ENCODE data around the gene CA12. TPM values are rescaled to one million over a fixed set of nuclear protein-coding genes. Genes with fewer than 3 reads are reported as not detected.

Gene CA12
- total RNA-seq, 4 donors from 2014 or later: 22.1 to 79.6 (median 37.0) TPM

DNA sequence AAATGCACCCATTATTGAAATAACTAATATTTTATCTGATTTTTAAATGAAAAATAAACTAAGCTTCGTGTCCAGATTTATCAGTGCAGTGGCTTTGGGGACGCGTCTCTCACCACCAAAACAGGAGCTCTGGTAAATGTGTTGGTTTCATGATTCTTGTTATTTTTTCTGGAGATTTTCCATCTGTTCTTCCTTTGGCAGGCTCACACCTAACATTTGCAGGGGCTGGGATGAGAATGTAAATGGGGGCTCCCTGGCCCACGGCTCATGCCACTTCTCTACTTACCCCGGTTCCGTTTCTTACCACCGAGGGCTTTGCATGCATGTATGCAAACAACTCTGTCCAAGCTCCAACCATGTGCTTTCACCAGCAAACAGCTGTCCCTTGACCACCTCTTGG is 30.9 kb upstream of the CA12 start:
- TF ChIP-seq, protein P1, sequence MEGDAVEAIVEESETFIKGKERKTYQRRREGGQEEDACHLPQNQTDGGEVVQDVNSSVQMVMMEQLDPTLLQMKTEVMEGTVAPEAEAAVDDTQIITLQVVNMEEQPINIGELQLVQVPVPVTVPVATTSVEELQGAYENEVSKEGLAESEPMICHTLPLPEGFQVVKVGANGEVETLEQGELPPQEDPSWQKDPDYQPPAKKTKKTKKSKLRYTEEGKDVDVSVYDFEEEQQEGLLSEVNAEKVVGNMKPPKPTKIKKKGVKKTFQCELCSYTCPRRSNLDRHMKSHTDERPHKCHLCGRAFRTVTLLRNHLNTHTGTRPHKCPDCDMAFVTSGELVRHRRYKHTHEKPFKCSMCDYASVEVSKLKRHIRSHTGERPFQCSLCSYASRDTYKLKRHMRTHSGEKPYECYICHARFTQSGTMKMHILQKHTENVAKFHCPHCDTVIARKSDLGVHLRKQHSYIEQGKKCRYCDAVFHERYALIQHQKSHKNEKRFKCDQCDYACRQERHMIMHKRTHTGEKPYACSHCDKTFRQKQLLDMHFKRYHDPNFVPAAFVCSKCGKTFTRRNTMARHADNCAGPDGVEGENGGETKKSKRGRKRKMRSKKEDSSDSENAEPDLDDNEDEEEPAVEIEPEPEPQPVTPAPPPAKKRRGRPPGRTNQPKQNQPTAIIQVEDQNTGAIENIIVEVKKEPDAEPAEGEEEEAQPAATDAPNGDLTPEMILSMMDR (IDR thresholded peaks at IDR 0.05): no peak
- no peak for TF ChIP-seq POLR2A (IDR thresholded peaks at IDR 0.05)
- no peak for DNase-seq
- no peaks in the 10 kb centered on the region for H3K36me3 ChIP-seq
- no peak overlapping the region for H3K4me3 ChIP-seq
- no peaks in the 10 kb centered on the region for H3K4me1 ChIP-seq
- H3K9me3 ChIP-seq: no peaks in the 10 kb centered on the region
- H3K27ac ChIP-seq: no peak overlapping the region
- H3K27me3 ChIP-seq: no peaks in the 10 kb centered on the region

DNA sequence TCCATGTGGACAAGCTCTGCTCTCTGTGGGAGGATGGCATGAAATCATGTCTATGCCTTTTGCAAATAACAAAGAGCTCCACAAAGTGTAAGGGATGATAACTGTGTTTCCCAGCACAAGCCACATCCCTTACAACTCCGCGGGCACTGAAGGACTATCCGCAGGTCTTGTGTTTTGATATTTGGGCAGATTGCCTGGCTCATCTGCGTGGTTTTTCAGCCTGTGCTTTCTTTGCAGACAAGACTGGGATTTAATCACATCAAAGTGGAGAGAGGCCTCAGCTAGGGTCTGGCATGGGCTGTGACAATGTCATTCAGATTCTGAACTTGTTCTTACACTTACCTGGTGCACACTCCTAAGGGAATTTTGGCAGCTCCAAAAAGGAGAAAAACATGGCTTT is 30.2 kb upstream of the CA12 start:
- Histone ChIP-seq H3K9me3 (no peaks in the 10 kb centered on the region), H3K36me3 (no peaks in the 10 kb centered on the region), H3K4me1 (no peaks in the 10 kb centered on the region), H3K4me3 (no peak overlapping the region), H3K27ac (no peak overlapping the region), H3K27me3 (no peaks in the 10 kb centered on the region)
- TF ChIP-seq POLR2A (IDR thresholded peaks at IDR 0.05): no peak
- TF ChIP-seq, protein P1 (IDR thresholded peaks at IDR 0.05): no peak
- no peak for DNase-seq

DNA sequence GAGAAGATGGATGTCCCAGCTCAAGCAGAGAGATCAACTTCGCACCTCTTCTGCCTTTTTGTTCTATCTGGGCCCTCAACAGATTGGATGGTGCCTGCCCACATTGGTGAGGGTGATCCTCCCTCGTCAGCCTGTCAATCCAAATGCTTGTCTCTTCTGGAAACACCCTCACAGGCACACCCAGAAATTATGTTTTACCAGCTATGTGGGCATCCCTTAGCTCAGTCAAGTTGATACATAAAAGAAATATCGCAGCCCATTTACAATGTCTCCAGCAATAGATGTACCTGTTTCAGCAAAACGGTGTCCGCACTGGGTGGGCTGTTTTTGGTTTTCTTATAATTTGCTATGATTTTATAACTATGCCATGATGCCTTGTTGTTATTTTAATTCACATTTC is 27.5 kb upstream of the CA12 start:
- Histone ChIP-seq H3K4me3 (no peak overlapping the region), H3K9me3 (no peaks in the 10 kb centered on the region), H3K27me3 (no peaks in the 10 kb centered on the region), H3K27ac (no peak overlapping the region), H3K36me3 (no peaks in the 10 kb centered on the region), H3K4me1 (peaks cover 0 to 3% (median 0%) of the 10 kb centered on the region in 4 donors)
- TF ChIP-seq, protein P1 (IDR thresholded peaks at IDR 0.05): no peak
- TF ChIP-seq POLR2A (IDR thresholded peaks at IDR 0.05): no peak
- DNase-seq: no peak

DNA sequence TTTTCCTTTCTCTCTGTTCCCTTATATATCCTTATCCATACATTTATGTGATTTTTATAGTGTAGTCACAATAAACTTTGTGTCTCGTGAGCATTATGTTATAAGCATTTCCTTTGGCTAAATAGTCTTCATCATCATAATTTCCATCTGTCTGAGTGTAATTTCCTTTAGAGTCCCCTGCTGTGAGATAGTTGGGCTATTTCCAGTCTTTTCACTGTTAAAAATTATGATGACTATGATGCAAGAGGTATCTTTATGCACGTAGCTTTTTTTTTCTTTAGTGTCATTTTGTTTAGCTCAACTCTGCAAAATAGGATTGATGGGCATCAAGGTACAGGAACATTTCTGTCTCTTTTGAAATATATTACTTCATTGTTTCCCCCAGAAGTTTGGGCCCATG is 26.9 kb upstream of the CA12 start:
- H3K27ac ChIP-seq: no peak overlapping the region
- TF ChIP-seq, protein P1 (IDR thresholded peaks at IDR 0.05): no peak
- no peak for TF ChIP-seq POLR2A (IDR thresholded peaks at IDR 0.05)
- DNase-seq: no peak
- H3K36me3 ChIP-seq: no peaks in the 10 kb centered on the region
- H3K4me3 ChIP-seq: no peak overlapping the region
- H3K4me1 ChIP-seq: peaks cover 0 to 3% (median 0%) of the 10 kb centered on the region in 4 donors
- H3K9me3 ChIP-seq: no peaks in the 10 kb centered on the region
- H3K27me3 ChIP-seq: no peaks in the 10 kb centered on the region

- Histone ChIP-seq H3K36me3 (no peaks in the 10 kb centered on the region), H3K4me1 (peaks cover 0 to 8% (median 0%) of the 10 kb centered on the region in 4 donors), H3K27ac (no peak overlapping the region), H3K4me3 (no peak overlapping the region), H3K9me3 (no peaks in the 10 kb centered on the region), H3K27me3 (no peaks in the 10 kb centered on the region)
- DNase-seq: no peak
- TF ChIP-seq POLR2A (IDR thresholded peaks at IDR 0.05): no peak
- TF ChIP-seq, protein P1 (IDR thresholded peaks at IDR 0.05): no peak
These were observed 26.0 kb upstream of the CA12 start for GRCh38 chr15:63407612-63408011.

All from Peyer's patch (tissue), 4 donors.